WTC11 (cell line): ENCODE data around the gene PALD1. TPM values are rescaled to one million over a fixed set of nuclear protein-coding genes. Genes with fewer than 3 reads are reported as not detected.

Experiments
- ATAC-seq: fragments of 200-7000 bp; cut with Tn5 transposase; 2 replicates; pipeline ENCODE4 v1.10.0; 2021; ENCODE audit warnings: mild to moderate bottlenecking, moderate library complexity
- CTCF ChIA-PET: fragments of 300-600 bp; sonication (Branson Sonifier 250); formaldehyde crosslinking; loops from one replicate; lab custom pipeline; 2021; ENCODE audit warnings: antibody characterized with exemption; lab: Charles Lee
- POLR2A ChIA-PET: fragments of 350-600 bp; sonication (Branson Sonifier 250); formaldehyde crosslinking; loops from one replicate; lab custom pipeline; 2021; ENCODE audit warnings: antibody characterized with exemption; lab: Charles Lee
- DNase-seq: peaks from one replicate; pipeline ENCODE4 v3.0.0; 2021; ENCODE audit warnings: low spot score
- H3K27ac Mint-ChIP-seq: 2 replicates; pipeline ENCODE4 v1.8.0; 2021; ENCODE audit warnings: mixed read lengths
- H3K27me3 Mint-ChIP-seq: 2 replicates; pipeline ENCODE4 v1.8.0; 2021; ENCODE audit warnings: low read depth, mild to moderate bottlenecking, moderate library complexity, mixed read lengths
- H3K36me3 Mint-ChIP-seq: 2 replicates; pipeline ENCODE4 v1.8.0; 2021; ENCODE audit warnings: mixed read lengths
- H3K4me1 Mint-ChIP-seq: 2 replicates; pipeline ENCODE4 v1.8.0; 2022; ENCODE audit warnings: mixed read lengths
- H3K4me3 Mint-ChIP-seq: 2 replicates; pipeline ENCODE4 v1.8.0; 2021; ENCODE audit warnings: mild to moderate bottlenecking, moderate library complexity, mixed read lengths
- H3K9me3 Mint-ChIP-seq: 2 replicates; pipeline ENCODE4 v1.8.0; 2021; ENCODE audit warnings: mixed read lengths
- ATF6 ChIP-seq: sonication (generic); formaldehyde crosslinking; IDR thresholded peaks from 2 replicates; pipeline ENCODE4 v1.8.1; 2023; ENCODE audit warnings: mild to moderate bottlenecking, missing genetic modification reagents
- FOXJ3 ChIP-seq: sonication (generic); formaldehyde crosslinking; IDR thresholded peaks from 2 replicates; pipeline ENCODE4 v1.9.0; 2021; ENCODE audit warnings: missing genetic modification reagents, mild to moderate bottlenecking, borderline replicate concordance
- FOXK1 ChIP-seq: sonication (generic); formaldehyde crosslinking; IDR thresholded peaks from 2 replicates; pipeline ENCODE4 v1.8.0; 2022; ENCODE audit warnings: mild to moderate bottlenecking, moderate library complexity, missing genetic modification reagents
- MAX ChIP-seq: sonication (generic); formaldehyde crosslinking; IDR thresholded peaks from 2 replicates; pipeline ENCODE4 v1.8.0; 2022; ENCODE audit warnings: mild to moderate bottlenecking, missing genetic modification reagents
- NFATC4 ChIP-seq: fragments of 250-450 bp; sonication (Bioruptor Pico); IDR thresholded peaks from 2 replicates; pipeline ENCODE4 v1.9.0; 2021; ENCODE audit warnings: mild to moderate bottlenecking
- NFYB ChIP-seq: sonication (generic); formaldehyde crosslinking; conservative IDR thresholded peaks from 2 replicates; pipeline ENCODE4 v1.8.0; 2022; ENCODE audit warnings: low read depth, missing genetic modification reagents
- NR2C2 ChIP-seq: sonication (generic); formaldehyde crosslinking; IDR thresholded peaks from 2 replicates; pipeline ENCODE4 v1.8.0; 2022; ENCODE audit warnings: mild to moderate bottlenecking, missing genetic modification reagents
- NR3C1 ChIP-seq: sonication (generic); formaldehyde crosslinking; conservative IDR thresholded peaks from 2 replicates; pipeline ENCODE4 v1.8.1; 2023; ENCODE audit warnings: low read depth, mild to moderate bottlenecking, missing genetic modification reagents
- SP1 ChIP-seq: sonication (generic); formaldehyde crosslinking; conservative IDR thresholded peaks from 2 replicates; pipeline ENCODE4 v1.8.1; 2022; ENCODE audit warnings: missing genetic modification reagents
- ZNF416 ChIP-seq: fragments of 250-450 bp; sonication (Bioruptor Pico); IDR thresholded peaks from 2 replicates; pipeline ENCODE4 v1.9.0; 2021; ENCODE audit warnings: mild to moderate bottlenecking, inconsistent platforms
- total RNA-seq: library from RNA; stranded (reverse); gene quantifications from 3 replicates; pipeline ENCODE4 v1.2.3, GENCODE V29; 2021
- TF ChIP-seq, protein P1 (sequence below): sonication (generic); formaldehyde crosslinking; IDR thresholded peaks from 2 replicates; pipeline ENCODE4 v1.8.1; 2022; ENCODE audit warnings: missing genetic modification reagents, borderline replicate concordance
- TF ChIP-seq, protein P2 (sequence below): sonication (generic); formaldehyde crosslinking; IDR thresholded peaks from 2 replicates; pipeline ENCODE4 v1.8.0; 2022; ENCODE audit warnings: missing genetic modification reagents
- TF ChIP-seq, protein P3 (sequence below): sonication (generic); formaldehyde crosslinking; IDR thresholded peaks from 2 replicates; pipeline ENCODE4 v1.8.0; 2022; ENCODE audit warnings: mild to moderate bottlenecking, missing genetic modification reagents
- TF ChIP-seq, protein P4 (sequence below): sonication (generic); formaldehyde crosslinking; IDR thresholded peaks from 2 replicates; pipeline ENCODE4 v1.8.1; 2023; ENCODE audit warnings: mild to moderate bottlenecking, moderate library complexity, missing genetic modification reagents
- TF ChIP-seq, protein P5 (sequence below): sonication (generic); formaldehyde crosslinking; IDR thresholded peaks from 2 replicates; pipeline ENCODE4 v1.8.1; 2023; ENCODE audit warnings: mild to moderate bottlenecking, missing genetic modification reagents, borderline replicate concordance

Gene PALD1
- total RNA-seq, 1 experiment from 2014 or later, result 43.6 TPM

- TF ChIP-seq, protein P1, sequence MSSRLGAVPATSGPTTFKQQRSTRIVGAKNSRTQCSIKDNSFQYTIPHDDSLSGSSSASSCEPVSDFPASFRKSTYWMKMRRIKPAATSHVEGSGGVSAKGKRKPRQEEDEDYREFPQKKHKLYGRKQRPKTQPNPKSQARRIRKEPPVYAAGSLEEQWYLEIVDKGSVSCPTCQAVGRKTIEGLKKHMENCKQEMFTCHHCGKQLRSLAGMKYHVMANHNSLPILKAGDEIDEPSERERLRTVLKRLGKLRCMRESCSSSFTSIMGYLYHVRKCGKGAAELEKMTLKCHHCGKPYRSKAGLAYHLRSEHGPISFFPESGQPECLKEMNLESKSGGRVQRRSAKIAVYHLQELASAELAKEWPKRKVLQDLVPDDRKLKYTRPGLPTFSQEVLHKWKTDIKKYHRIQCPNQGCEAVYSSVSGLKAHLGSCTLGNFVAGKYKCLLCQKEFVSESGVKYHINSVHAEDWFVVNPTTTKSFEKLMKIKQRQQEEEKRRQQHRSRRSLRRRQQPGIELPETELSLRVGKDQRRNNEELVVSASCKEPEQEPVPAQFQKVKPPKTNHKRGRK (CRISPR knock-in tag), result no peak
- TF ChIP-seq, protein P2, sequence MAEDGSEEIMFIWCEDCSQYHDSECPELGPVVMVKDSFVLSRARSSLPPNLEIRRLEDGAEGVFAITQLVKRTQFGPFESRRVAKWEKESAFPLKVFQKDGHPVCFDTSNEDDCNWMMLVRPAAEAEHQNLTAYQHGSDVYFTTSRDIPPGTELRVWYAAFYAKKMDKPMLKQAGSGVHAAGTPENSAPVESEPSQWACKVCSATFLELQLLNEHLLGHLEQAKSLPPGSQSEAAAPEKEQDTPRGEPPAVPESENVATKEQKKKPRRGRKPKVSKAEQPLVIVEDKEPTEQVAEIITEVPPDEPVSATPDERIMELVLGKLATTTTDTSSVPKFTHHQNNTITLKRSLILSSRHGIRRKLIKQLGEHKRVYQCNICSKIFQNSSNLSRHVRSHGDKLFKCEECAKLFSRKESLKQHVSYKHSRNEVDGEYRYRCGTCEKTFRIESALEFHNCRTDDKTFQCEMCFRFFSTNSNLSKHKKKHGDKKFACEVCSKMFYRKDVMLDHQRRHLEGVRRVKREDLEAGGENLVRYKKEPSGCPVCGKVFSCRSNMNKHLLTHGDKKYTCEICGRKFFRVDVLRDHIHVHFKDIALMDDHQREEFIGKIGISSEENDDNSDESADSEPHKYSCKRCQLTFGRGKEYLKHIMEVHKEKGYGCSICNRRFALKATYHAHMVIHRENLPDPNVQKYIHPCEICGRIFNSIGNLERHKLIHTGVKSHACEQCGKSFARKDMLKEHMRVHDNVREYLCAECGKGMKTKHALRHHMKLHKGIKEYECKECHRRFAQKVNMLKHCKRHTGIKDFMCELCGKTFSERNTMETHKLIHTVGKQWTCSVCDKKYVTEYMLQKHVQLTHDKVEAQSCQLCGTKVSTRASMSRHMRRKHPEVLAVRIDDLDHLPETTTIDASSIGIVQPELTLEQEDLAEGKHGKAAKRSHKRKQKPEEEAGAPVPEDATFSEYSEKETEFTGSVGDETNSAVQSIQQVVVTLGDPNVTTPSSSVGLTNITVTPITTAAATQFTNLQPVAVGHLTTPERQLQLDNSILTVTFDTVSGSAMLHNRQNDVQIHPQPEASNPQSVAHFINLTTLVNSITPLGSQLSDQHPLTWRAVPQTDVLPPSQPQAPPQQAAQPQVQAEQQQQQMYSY, result no peak
These were observed 62.3 kb downstream of the PALD1 start (continued) for GRCh38 chr10:70540789-70541360.

DNA sequence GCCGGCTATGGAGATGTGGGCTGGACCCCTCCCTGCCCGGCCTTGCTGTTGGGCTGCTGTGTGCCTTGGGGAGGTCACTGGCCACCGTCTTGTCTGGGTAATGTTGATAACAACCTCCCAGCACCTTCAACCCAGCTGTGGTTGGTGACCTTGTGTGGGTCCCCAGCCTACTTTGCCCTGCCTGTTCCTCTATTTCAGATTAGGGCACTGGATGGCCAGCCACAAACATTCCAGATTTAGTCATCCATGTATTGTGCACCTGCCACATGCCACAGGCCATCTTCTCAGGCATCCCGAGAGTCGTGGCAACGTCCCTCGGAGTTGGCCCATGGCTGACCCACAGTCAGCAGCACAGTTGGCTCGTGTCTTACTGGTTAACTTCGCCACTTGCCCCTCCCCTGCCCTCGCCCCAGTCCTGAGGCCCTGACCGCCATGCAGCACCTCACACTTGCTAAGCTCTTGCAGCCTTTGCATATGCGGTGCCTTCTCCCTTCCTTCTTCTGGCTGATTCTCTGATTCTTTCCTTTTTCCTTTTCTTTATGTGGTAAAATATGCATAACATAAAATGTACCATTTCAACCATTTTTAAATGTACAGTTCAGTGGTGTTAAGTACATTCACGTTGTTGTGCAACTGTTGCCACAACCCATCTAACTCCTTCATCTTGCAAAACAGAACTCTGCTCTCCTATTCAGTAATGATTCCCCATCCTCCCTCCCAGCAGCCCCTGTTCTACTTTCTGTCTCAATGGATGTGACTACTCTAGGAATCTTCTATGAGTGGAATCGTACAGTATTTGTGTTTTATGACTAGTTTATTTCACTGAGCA lies 63.4 kb downstream of the PALD1 start:
- ChIA-PET CTCF (interaction anchor here (2.5 to 6.6 kb wide), 4 partner anchors 47 to 86 kb away, joined by 13 to 187 read pairs (median 16); no protein-coding TSS in a partner anchor), POLR2A (no interaction called here)
- Mint-ChIP-seq H3K27me3 (no peaks in the 10 kb centered on the region), H3K36me3 (no peaks in the 10 kb centered on the region; the same call in 1 of the 2 replicates), H3K4me3 (no peak overlapping the region), H3K9me3 (no peaks in the 10 kb centered on the region), H3K27ac (no peak overlapping the region), H3K4me1 (peaks cover 5% of the 10 kb centered on the region)
- TF ChIP-seq, protein P3, sequence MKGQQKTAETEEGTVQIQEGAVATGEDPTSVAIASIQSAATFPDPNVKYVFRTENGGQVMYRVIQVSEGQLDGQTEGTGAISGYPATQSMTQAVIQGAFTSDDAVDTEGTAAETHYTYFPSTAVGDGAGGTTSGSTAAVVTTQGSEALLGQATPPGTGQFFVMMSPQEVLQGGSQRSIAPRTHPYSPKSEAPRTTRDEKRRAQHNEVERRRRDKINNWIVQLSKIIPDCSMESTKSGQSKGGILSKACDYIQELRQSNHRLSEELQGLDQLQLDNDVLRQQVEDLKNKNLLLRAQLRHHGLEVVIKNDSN (CRISPR knock-in tag), result no peak
- TF ChIP-seq NFATC4 (CRISPR knock-in tag) (no peak), SP1 (CRISPR knock-in tag) (no peak), ZNF416 (CRISPR knock-in tag) (no peak), FOXJ3 (CRISPR knock-in tag) (no peak), FOXK1 (CRISPR knock-in tag) (no peak), MAX (CRISPR knock-in tag) (no peak), NR2C2 (no peak), ATF6 (no peak), NFYB (CRISPR knock-in tag) (no peak), NR3C1 (no peak)
- TF ChIP-seq, protein P4, sequence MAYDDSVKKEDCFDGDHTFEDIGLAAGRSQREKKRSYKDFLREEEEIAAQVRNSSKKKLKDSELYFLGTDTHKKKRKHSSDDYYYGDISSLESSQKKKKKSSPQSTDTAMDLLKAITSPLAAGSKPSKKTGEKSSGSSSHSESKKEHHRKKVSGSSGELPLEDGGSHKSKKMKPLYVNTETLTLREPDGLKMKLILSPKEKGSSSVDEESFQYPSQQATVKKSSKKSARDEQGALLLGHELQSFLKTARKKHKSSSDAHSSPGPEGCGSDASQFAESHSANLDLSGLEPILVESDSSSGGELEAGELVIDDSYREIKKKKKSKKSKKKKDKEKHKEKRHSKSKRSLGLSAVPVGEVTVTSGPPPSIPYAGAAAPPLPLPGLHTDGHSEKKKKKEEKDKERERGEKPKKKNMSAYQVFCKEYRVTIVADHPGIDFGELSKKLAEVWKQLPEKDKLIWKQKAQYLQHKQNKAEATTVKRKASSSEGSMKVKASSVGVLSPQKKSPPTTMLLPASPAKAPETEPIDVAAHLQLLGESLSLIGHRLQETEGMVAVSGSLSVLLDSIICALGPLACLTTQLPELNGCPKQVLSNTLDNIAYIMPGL (CRISPR knock-in tag), result no peak
- TF ChIP-seq, protein P5, sequence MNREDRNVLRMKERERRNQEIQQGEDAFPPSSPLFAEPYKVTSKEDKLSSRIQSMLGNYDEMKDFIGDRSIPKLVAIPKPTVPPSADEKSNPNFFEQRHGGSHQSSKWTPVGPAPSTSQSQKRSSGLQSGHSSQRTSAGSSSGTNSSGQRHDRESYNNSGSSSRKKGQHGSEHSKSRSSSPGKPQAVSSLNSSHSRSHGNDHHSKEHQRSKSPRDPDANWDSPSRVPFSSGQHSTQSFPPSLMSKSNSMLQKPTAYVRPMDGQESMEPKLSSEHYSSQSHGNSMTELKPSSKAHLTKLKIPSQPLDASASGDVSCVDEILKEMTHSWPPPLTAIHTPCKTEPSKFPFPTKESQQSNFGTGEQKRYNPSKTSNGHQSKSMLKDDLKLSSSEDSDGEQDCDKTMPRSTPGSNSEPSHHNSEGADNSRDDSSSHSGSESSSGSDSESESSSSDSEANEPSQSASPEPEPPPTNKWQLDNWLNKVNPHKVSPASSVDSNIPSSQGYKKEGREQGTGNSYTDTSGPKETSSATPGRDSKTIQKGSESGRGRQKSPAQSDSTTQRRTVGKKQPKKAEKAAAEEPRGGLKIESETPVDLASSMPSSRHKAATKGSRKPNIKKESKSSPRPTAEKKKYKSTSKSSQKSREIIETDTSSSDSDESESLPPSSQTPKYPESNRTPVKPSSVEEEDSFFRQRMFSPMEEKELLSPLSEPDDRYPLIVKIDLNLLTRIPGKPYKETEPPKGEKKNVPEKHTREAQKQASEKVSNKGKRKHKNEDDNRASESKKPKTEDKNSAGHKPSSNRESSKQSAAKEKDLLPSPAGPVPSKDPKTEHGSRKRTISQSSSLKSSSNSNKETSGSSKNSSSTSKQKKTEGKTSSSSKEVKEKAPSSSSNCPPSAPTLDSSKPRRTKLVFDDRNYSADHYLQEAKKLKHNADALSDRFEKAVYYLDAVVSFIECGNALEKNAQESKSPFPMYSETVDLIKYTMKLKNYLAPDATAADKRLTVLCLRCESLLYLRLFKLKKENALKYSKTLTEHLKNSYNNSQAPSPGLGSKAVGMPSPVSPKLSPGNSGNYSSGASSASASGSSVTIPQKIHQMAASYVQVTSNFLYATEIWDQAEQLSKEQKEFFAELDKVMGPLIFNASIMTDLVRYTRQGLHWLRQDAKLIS, result no peak
- DNase-seq (no peak), ATAC-seq (no peak)
